ENCODE data around the gene STIM2. TPM values are rescaled to one million over a fixed set of nuclear protein-coding genes. Genes with fewer than 3 reads are reported as not detected.

Gene STIM2
- total RNA-seq, 1 donor from 2014 or later = 36.7 TPM

- no peaks in the 10 kb centered on the region for H3K36me3 ChIP-seq
- no peak for ATAC-seq
- DNase-seq = no peak
- intact Hi-C loops (cut with DNase I) = no loop called here
- no peak overlapping the region for H3K4me3 ChIP-seq
- no peaks in the 10 kb centered on the region for H3K27me3 ChIP-seq
- H3K27ac ChIP-seq = no peak overlapping the region
- H3K4me1 ChIP-seq = no peaks in the 10 kb centered on the region
- no peaks in the 10 kb centered on the region for H3K9me3 ChIP-seq
- no peak for TF ChIP-seq CTCF (IDR thresholded peaks at IDR 0.05)
These were observed 117.9 kb downstream of the STIM2 start for GRCh38 chr4:26978387-26979053.

GRCh38 chr4:26984896-26985295 is 124.3 kb downstream of the STIM2 start:
- peaks cover 5% of the 10 kb centered on the region for H3K4me1 ChIP-seq
- H3K4me3 ChIP-seq = no peak overlapping the region
- no peak for DNase-seq
- intact Hi-C loops (cut with DNase I) = no loop called here
- H3K27ac ChIP-seq = no peak overlapping the region
- H3K9me3 ChIP-seq = no peaks in the 10 kb centered on the region
- TF ChIP-seq CTCF (IDR thresholded peaks at IDR 0.05) = no peak
- no peaks in the 10 kb centered on the region for H3K36me3 ChIP-seq
- no peak for ATAC-seq
- H3K27me3 ChIP-seq = no peaks in the 10 kb centered on the region

- intact Hi-C loops (cut with DNase I) = no loop called here
- no peak overlapping the region for H3K27ac ChIP-seq
- no peak for DNase-seq
- H3K4me1 ChIP-seq = peaks cover 5% of the 10 kb centered on the region
- H3K36me3 ChIP-seq = no peaks in the 10 kb centered on the region
- H3K4me3 ChIP-seq = no peak overlapping the region
- H3K27me3 ChIP-seq = no peaks in the 10 kb centered on the region
- no peak for ATAC-seq
- H3K9me3 ChIP-seq = no peaks in the 10 kb centered on the region
- no peak for TF ChIP-seq CTCF (IDR thresholded peaks at IDR 0.05)
These were observed 125.2 kb downstream of the STIM2 start for GRCh38 chr4:26985873-26986272.

GRCh38 chr4:26987191-26987590 is 126.5 kb downstream of the STIM2 start:
- intact Hi-C loops (cut with DNase I) = no loop called here
- H3K9me3 ChIP-seq = no peaks in the 10 kb centered on the region
- TF ChIP-seq CTCF (IDR thresholded peaks at IDR 0.05) = no peak
- ATAC-seq = peak; percentile 82
- no peak for DNase-seq
- no peak overlapping the region for H3K27ac ChIP-seq
- H3K36me3 ChIP-seq = no peaks in the 10 kb centered on the region
- H3K27me3 ChIP-seq = no peaks in the 10 kb centered on the region
- H3K4me3 ChIP-seq = no peak overlapping the region
- H3K4me1 ChIP-seq = peaks cover 5% of the 10 kb centered on the region

GRCh38 chr4:26991057-26991456 is 130.4 kb downstream of the STIM2 start:
- no peak overlapping the region for H3K27ac ChIP-seq
- no peaks in the 10 kb centered on the region for H3K36me3 ChIP-seq
- H3K4me3 ChIP-seq = no peak overlapping the region
- H3K27me3 ChIP-seq = no peaks in the 10 kb centered on the region
- DNase-seq (no peak), ATAC-seq (no peak)
- TF ChIP-seq CTCF (IDR thresholded peaks at IDR 0.05) = no peak
- intact Hi-C loops (cut with DNase I) = no loop called here
- no peaks in the 10 kb centered on the region for H3K9me3 ChIP-seq
- peaks cover 16% of the 10 kb centered on the region for H3K4me1 ChIP-seq
